NCI-H345 (cell line): ENCODE measurements around the gene MICALL2.

Experiments
- DNase-seq: peaks from one replicate; lab custom pipeline; 2025; lab: John Stamatoyannopoulos, UW

The MICALL2 gene

DNA sequence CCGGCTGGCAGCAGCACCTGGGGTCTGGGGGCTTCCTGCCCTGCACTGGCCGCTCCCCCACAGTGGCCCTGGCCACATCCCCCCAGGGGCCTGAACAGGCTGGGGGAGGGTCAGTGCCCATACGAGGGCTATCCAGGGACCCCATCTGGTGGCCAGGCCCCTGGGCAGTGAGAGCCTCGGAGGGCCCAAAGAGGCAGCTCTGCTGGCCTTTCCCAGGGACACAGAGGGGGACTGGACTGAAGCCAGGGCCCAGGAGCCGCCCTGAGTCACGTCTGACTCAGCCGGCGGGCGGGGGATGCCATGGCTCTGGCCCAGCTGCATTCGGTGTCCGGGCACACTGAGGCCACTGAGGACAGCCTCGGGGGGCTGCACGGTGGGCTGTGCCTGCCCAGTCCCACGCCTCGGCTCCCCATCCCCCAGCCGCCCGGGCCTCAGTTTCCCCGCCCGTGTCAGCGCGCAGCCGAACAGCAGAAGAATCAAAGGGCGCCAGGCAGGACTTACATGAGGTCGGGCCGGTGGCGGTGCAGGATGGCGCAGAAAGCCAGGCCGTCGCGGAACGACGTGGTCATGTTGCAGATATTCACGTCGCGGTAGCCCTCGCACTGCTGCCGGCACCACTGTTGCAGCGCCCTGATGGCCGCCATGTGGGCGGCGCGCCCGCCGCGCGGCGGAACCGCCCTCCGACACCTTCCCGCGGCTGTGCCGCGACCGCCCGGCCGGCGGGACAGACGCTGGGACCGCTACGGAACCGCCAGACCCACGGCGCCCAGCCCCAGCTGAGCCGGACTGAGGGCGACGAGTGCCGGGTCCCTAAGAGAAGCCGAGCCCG is at the start of gene MICALL2:
TSS of gene MICALL2 (minus strand) at position 788 of the 829 bp plus-strand sequence. CDS start at position 644, 144 bp downstream.
- DNase-seq: peak; percentile 23

DNA sequence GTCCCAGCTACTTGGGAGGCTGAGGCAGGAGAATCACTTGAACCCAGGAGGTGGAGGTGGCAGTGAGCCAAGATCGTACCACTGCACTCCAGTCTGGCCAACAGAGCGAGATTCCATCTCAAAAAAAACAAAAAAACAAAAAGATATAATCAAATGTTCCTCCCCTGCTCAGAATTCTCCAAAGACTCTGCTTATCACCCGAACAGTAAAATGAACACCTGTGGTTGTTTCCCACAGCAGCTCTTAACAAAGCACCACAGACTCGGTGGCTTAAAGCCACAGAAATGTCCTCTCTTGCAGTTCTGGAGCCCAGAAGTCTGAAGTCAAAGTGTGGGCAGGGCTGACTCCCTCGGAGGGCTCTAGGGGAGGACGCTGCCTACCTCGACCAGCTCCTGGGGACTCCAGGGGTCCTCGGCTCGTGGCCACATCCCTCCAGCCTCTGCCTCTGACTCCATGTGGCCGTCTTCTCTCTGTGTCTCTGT is 49.0 kb upstream of the MICALL2 start:
- DNase-seq: no peak

DNA sequence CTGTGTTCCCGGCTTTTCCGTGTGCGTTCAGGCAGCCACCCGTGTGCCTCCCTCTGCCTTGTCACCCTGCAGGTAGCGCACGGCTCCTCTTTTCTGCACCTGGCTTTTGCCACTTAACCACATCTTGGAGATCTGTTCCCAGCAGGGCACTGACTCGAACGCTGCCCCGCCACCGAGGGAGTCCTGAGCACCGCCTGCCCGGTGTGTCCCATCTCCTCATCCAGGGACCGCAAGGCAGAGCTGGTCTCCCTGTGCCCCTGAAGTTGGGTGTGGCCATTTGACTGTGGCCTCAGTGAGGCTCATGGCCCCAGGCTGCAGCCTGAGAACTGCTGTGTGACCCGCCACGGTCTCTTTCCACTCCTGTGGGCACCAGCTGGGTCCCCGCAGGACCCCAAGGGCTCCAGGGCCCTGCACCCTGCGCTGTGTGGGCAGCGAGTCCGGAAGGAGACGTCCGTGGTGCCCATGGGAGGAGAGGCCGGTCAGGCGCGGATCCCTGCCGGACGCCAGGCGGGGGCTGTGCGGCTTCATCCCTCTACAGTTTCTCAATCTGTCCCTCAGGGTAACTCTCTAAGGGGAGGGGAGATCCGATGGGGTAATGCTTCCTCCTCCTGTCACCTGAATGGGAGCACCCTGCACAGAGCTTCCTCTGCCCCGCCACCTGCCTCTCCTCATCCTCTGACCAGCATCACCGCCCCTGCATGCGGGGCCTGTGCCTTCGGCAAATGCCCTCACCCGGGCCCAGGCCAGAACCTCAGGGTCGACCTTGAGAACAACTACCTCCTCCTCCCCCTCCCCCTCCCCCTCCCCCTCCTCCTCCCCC is 46.7 kb upstream of the MICALL2 start:
- DNase-seq: peak; percentile 39

DNA sequence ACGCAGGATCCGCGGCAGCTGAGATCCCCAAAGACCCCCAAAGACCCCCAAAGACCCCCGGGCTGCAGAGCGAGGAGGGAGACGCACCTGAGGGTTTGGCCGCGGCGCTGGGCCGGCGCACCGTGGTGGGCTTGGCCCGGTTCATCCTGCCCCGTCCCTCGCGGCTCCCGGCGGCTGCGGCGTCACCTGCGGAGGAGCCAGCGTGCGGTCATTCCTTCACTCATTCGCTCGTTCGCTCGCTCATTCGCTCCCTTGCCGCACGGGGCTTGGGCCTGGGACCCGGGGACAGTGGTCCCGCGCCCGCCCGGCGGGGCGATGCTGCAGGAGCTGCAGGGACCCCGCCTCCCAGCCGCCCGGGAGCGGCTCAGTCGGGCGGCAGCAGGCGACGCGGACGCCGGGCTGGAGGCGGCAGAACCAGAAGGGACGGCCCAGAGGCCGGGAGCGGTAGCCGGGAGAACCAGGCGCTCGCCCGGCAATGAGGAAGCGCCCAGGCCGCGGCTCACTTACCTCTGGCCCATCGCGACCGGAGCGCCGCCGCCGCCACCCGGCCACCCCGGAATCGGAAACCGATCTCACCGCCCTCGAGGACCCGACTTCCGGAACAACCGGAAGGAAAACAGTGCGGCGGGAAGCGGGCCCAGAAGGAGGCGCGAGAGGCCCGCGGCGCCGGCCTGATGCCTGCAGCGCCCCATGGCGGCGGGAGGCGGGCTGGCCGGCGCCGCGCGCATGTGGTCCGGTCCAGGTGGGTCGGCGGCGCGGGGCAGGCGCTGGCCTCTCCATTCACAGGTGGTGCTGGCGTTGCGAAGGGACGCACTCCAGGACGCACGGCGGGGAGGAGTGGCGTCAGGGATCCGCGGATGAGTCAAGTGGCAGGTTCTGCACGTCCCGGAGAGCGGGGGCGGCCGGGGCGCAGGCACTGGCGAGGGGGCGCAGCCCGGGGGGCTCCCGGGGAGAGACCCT is 44.8 kb upstream of the MICALL2 start, which contains the start of gene INTS1:
TSS of gene INTS1 (minus strand) at position 574 of the 960 bp plus-strand sequence. CDS start at position 145, 429 bp downstream.
- DNase-seq: peak; percentile 95

DNA sequence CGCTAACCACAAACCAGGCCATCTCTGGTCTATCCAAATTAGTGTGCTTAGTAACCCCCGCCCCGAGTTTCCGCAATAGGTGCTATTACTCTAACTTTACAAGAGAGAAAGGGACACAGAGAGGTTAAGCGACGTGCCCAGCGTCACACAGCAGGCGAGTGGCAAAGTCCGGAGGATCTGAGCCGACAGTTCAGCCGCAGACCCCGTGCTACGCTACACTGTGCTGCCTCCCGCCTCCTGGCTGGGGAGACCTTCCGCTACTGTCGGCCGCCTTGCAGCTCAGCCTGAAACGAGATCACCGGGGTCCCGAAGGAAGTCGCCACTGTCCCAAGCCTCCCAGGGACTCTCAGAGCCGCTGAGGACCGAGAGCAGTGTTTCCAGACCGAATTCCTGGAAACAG is 44.1 kb upstream of the MICALL2 start:
- no peak for DNase-seq

DNA sequence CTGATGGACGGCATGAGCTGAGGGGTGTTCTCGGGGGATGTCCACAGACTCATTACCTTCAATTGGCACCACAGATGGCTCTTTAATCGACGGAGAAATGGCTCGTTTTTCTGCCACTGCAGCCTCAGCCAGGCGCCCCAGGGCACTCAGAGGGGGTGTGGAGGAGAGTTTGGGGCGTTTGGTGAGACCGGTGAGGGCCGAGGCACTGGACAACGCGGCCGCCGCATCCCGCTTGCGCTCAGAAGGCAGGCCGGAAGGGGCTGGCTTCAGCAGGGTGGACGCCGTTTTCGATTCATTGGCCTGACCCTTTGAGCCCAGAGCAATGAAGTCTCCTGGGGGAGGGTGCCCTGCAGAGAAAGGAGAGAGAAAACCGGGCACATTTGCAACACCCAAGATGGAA is 43.6 kb upstream of the MICALL2 start:
- no peak for DNase-seq

DNA sequence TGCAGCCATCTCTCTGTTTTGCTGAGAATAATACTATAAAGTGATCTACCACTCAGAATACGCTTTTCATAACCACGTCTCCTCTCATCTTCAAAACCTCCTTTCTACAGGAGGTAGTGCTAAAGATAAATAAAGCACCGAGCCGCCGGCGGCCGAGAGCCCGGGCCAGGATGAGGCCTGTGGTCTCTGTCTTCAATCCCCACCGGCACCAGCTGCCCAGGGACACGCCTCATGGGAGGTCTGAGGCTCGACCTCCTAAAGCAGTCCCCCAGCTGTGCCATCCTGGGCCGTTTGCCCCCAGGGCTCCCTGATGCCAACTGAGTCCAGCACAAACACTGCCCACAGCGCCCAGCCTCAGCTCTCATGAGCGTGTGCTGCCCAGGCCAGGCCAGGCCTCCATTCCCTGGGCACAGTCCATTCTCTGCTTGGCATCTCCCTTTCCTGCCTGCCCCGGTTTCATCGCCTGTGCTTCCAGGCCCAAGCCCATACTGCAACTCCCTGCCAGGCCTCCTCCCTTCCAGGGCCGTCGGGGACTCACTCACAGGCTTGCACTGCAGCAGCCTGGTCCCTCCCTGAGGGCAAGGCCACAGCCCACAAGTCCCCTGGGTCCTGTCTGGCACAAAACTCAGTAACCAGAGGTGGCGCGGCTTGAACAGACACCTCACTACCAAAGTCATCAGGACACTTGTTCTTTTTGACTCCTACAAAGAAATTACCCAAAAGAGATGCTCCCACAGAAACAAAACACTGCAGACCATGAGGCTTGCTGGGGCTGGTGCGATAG is 42.4 kb upstream of the MICALL2 start:
- DNase-seq: no peak

DNA sequence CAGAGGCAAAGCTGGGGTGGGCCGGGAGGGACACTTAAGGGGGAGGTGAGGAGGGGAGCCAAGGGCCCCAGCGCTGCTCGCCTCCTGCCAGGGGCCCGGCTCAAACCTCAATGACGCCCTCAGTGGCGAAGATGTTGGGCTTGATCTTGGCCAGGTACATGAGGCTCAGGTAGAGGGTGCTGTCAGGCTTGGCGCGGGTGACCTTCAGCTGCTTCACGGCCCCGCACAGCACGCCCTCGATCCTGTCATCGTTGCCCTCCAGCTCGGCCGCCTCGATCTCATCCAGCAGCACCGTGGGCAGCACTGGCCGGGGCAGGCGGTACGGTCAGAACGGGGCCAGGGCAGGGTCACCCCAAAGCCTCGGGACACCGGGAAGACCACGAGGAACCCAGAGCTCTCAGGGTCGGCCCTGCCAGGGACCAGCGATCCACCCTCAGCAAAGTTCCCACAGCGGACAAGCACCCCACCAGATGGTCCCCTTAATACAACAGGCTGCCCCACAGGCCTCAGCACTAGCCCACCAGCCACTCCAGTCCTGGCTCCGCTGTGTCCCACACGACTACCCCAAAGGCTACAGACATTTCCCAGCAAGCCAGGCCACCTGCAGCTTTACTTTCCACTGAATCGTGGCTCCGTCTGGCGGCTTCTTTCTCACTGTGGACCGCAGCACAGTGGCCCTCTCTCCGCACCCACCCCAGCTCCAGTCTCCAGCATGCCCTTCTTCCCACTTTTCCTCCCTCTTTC is 41.0 kb upstream of the MICALL2 start:
- no peak for DNase-seq

DNA sequence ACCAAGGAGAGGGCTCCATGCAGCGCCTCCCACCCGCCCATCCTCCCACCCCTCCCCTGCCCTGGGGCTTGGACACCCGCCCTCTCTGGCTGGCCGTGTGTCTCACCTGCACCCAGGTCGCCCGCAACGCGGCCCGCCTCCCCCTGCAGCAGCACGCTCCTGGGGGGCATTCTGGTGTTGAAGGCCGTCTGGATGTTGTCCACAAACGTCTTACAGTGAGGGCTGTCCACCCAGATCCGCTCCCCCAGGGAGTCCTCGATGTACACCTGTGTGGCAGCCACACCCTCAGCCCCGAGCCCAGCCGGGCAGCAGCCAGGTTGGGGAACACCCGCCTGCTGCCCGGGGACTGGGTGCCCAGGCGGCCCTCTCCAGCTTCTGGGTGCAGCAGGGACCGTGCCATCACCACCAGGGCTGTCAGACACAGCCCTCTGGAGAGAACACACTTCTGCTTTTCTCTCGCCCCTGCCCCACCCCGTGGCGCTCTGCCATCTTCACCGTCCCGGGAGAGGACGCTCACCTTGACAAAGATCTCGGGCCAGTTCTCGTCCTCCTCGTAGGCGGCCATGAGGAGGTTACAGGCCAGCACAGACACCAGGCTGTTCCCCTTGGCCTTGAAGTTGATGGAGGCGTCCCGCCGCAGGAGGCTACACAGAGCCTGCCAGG is 40.2 kb upstream of the MICALL2 start:
- no peak for DNase-seq

DNA sequence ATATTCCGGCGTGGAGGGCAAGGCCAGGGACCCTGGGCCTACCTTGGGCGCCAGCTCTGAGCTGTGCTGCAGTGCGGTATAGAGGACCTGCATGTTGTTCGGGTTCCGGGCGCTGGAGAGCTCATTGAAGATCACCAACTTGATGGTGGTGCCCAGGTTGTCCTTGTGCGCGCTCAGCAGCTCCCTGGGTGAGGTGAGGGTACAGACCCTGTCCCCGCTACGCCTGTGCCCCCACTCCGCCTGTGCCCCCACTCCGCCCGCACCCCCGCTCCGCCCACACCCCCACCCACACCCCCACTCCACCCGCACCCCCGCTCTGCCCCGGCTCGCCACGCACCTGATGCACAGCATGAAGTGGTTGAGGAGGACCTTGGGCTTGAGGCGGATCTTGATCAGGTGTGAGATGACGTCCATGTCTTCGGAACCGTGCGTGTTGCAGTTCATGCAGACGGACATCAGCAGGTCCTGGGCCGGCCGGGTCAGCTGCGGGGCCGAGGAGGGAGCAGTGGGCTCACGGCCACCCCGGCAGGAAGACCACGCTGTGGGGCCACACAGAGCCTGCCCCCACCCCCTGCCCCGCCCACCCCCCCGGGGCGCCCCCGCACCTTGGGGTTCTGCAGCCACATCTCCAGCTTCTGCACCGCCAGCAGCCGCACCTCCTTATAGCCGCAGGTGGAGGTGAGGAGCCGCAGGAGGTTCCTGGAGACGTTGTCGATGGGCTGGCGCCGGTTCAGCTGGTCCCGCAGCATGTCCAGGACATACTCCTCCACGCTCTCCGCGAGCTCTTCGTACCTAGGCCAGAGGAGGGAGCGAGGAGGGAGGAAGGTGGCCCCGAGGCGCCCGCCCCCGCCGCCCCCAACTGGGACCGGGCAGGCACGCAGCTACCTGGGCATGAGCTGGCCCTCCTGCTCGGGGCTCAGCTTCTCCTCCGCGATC is 39.4 kb upstream of the MICALL2 start:
- DNase-seq: no peak

DNA sequence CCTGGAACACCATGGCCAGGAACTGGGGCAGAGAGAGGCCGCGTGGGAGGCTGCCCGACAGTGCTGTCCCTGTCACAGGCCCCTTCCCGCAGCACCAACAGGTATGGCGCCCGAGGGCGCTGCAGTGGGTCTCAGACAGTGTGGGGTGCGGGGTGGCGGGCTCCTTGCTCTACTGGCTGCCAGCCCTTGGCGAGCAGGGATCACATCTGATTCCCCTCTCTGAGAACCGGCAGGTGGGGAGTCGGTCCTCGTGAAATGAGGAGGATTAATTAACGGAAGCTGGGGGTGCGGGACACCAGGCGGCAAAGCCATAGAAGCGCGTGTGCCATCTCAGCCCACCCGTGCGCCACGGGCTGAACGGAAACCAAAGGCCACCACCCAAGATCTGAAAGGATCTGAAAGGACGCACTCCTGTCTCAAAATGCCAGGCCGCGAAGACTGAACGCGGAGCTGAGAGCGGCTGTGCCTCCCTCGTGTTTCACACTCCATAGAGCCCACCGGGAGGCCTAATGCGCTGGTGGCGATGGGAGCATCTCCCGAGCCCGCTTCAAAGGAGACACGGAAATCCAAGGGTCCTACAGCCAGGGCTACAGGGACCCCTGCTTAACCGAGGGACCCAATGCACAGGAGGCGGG is 38.1 kb upstream of the MICALL2 start:
- no peak for DNase-seq

DNA sequence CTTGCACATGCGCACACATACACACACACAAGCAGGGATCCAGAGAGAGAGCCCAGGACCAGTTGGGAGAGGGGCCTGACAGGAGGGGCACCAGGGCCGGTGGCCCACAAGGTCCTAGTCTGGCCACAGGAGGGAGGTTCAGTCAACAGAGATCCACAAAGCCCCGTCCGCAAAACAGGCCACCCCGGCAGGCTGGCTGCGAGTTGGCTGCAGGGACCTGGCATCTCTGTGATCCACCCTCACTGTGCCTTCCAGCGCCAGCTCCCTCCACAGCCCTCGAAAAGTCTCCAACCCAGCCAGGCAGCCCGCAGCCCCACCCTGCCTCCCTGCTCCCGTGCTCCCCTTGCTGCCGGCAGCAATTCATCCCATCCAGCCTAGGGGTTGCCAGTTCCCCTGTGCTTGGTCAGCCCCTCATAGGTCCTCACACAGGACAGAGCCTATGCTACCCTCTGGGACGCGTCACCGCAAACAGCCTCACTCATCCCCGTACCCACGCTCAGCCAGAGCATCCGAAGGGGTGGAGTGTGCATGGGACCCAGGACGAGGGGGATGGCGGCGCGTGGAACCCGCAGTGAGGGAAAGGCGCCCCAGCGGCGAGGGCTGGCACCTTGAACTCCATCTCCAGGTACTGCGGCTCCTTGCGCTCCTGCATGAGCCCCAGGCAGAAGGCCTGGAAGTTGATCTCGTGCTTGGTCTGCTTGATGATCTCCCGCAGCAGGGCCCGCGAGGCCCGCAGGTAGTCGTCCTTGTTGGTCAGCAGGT is 37.4 kb upstream of the MICALL2 start:
- DNase-seq: no peak

DNA sequence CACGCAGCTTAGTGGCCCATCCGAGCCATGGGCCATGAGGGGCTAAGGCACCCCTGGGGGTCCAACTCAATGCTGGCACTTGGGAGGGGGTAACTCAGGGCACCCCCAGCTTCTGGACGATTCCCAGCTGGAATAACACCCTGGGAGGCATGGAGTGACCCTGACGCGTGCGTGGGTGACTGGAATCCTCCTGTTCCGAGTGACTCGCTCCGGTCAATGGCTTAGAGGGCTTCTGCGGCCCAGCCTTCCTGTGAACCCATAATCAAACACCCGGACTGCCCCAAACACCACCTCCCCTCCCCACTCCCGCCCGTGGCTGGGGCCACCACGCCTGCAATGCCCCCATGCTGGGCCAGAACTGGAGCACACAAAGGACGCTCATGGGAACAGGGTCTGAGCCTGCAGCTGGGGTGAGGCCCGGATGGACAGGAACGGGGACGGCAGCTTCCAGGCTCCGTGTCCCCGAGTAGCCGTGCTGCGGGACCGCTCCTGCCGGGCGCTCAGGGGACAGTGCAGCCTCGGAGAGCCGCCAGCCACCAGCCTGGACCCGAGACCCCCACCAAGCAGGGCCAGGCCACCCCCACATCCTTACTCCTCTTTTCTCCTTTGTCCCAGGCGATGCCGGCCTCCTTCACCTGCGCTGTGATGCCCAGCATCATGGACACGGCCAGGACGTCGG is 36.4 kb upstream of the MICALL2 start:
- DNase-seq: no peak

DNA sequence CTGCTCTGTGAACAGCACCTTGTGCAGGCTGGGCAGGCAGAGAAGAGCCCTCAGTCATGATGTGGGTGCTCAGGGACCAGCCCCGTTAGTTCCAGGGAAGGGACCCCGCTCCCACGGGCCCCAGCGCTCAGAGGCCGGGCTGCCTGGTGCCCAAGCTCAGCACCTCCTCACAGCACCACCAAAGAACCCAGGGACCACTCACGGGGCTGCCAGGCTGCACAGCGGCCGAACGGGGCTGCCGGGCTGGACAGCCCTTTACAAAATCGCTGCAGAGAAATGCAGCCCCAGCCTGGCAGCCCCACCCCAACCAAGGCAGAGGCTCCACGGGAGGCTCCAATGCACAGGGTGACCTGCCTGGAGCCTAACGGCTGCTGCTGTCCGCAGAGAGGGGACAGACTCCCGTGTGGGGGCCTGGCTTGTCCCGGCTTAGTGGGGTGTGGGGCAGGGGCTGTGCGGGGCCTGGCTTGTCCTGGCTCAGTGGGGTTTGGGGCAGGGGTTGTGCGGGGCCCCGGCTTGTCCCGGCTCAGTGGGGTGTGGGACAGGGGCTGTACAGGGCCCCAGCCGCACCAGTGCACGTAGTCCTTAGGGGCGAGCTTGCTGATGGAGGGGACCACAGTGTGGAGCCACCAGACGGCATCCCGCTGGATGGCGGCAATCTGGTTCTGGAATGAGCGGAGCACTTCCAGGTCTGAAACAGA is 35.7 kb upstream of the MICALL2 start:
- DNase-seq: no peak

DNA sequence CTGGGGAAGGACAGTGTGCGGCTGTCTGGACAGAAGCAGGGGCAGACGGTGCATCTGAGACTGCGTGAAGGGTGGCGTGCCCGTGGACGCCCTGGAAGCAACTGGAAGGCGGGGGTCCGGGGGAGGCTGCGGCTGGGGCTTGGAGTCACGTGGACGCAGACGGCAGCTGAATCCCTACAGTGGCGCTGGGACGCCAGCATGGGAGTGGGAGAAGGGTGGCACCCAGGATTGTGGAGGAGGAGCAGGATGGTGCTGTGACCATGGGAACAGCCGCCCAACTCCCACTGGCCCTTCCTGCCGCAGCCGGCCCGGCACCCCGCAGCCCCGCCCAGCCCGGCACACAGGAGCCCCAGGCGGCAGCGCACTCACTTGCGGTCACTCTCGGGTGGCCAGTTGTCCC is 35.2 kb upstream of the MICALL2 start:
- no peak for DNase-seq

DNA sequence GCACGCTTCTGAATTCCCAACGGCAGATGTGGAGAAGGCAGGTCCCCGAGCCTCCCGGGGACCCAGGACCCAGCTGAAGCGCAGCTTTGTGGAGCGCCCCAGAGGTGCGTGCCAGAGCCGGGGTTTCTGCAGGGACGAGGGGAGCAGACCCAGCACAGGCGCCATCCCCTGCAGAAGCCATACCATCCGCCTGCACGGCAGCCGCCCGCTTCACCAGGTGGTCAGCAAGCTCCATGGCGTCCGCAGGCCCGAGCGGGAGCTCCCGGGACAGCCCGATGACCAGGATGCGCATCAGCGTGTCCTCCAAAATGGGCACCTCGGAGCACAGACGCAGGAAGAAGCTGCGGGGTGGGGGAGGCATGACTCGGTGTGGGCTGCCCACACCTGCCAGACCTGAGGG is 34.3 kb upstream of the MICALL2 start:
- DNase-seq: no peak
